Sigmoid colon (tissue), 7 donors: ENCODE measurements around the gene RACGAP1. TPM values are rescaled to one million over a fixed set of nuclear protein-coding genes. Genes with fewer than 3 reads are reported as not detected.

Source experiments
- DNase-seq: peaks from one replicate; pipeline ENCODE4 v3.0.0-alpha.2; 2019
- H3K27ac ChIP-seq, 4 donors: fragments of 200-600 bp; sonication (generic); one replicate each; pipeline ENCODE4 v1.5.1; 2016 to 2019; ENCODE audit warnings: mild to moderate bottlenecking in 1 of 4
- H3K27me3 ChIP-seq, 3 donors: fragments of 200-600 bp; sonication (generic); one replicate each; pipeline ENCODE4 v1.5.1; 2019; ENCODE audit warnings: mild to moderate bottlenecking in 1 of 3
- H3K36me3 ChIP-seq, 4 donors: fragments of 200-600 bp; sonication (generic); one replicate each; pipeline ENCODE4 v1.5.1; 2016 to 2019
- H3K4me1 ChIP-seq, 4 donors: fragments of 200-600 bp; sonication (generic); one replicate each; pipeline ENCODE4 v1.5.1; 2017 to 2019
- H3K4me3 ChIP-seq, 4 donors: fragments of 200-600 bp; sonication (generic); one replicate each; pipeline ENCODE4 v1.5.1; 2017 to 2019; ENCODE audit warnings: mild to moderate bottlenecking in 2 of 4, moderate library complexity in 1 of 4
- H3K9me3 ChIP-seq, 4 donors: fragments of 200-600 bp in 3 of 4; sonication (generic) in 3 of 4; one replicate each; pipeline versions ENCODE4 v1.5.1 to v1.6.1; 2013 to 2019
- CTCF ChIP-seq, 4 experiments: fragments of 450-650 bp in 3 of 4; fragments of 200-600 bp in 1 of 4; IDR thresholded peaks; one replicate each; pipeline ENCODE4 v1.5.1; 2016 to 2019; ENCODE audit warnings: antibody characterized with exemption in 4 of 4, mild to moderate bottlenecking in 3 of 4, moderate library complexity in 2 of 4
- EP300 ChIP-seq, 4 donors: sonication (generic); formaldehyde crosslinking; IDR thresholded peaks; one replicate each; pipeline ENCODE4 v1.6.1; 2017; ENCODE audit warnings: antibody characterized with exemption in 4 of 4
- POLR2A ChIP-seq, 2 donors: fragments of 450-650 bp; IDR thresholded peaks; one replicate each; pipeline ENCODE4 v1.6.1; 2016; ENCODE audit warnings: antibody characterized with exemption in 2 of 2, mild to moderate bottlenecking in 2 of 2, moderate library complexity in 2 of 2
- POLR2AphosphoS5 ChIP-seq, 4 donors: sonication (generic); formaldehyde crosslinking; IDR thresholded peaks; one replicate each; pipeline ENCODE4 v1.6.1; 2017; ENCODE audit warnings: antibody characterized with exemption in 4 of 4
- WGBS, 2 donors: extraction: QIAGEN DNeasy Blood & Tissue Kit; methylation state at CpG; one replicate each; pipeline ENCODE4 v1.1.7; 2013; 5-methylcytosine and 5-hydroxymethylcytosine counted together
- intact Hi-C: fragments of 100-400 bp; cut with DNase I; formaldehyde crosslinking; loops from one replicate; pipeline ENCODE4 v1.15.1; 2023
- polyA plus RNA-seq, 3 donors: library from polyadenylated mRNA; stranded (reverse); fragments of 200-250 nt; gene quantifications; one replicate each; pipeline ENCODE4 v1.2.3, GENCODE V29; 2013
- total RNA-seq, 4 donors: library from RNA; depleted of rRNA; stranded (reverse); fragments of >200 nt; gene quantifications; one replicate each; pipeline ENCODE4 v1.1.0, GENCODE V29; 2016
- donor health status: healthy with polysubstance abuse.
- donor health status: Bipolar disorder and iron deficiency.
- donor health status: healthy.

The RACGAP1 gene
- total and polyA plus RNA-seq, 7 donors: 4.8 to 42.6 (median 22.5) TPM

DNA sequence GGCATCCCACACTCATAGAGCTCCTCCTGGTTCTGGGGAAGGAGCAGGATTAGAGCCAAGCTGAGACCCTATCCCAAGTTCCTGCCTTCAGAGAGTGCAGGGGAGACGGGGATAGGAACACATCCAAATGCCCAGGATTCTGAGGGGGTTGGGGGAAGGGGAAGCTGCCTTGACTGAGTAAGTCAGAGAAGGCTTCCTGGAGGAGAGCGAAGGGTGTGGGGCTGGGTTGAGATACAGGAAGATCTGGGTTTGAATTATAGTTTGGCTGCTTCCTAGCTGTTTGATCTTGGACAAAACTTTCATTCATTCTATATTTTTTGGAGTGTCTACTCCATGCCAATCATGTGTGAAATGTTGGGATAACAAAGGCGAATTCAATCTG, 82.8 kb downstream of the RACGAP1 start:
- 87 to 89% methylated on average over 3 of the region's 3 CpGs for WGBS, 2 donors
- Histone ChIP-seq H3K4me3 (no peak overlapping the region), H3K9me3 (no peaks in the 10 kb centered on the region), H3K27me3 (no peaks in the 10 kb centered on the region), H3K27ac (no peak overlapping the region), H3K36me3 (no peaks in the 10 kb centered on the region), H3K4me1 (peaks cover 0 to 9% (median 8%) of the 10 kb centered on the region in 4 donors)
- TF ChIP-seq EP300 (IDR thresholded peaks at IDR 0.05) (no peak), POLR2A (IDR thresholded peaks at IDR 0.05) (no peak), CTCF (IDR thresholded peaks at IDR 0.05) (no peak), POLR2AphosphoS5 (IDR thresholded peaks at IDR 0.05) (no peak)
- no peak for DNase-seq
- intact Hi-C loops: no loop called here

DNA sequence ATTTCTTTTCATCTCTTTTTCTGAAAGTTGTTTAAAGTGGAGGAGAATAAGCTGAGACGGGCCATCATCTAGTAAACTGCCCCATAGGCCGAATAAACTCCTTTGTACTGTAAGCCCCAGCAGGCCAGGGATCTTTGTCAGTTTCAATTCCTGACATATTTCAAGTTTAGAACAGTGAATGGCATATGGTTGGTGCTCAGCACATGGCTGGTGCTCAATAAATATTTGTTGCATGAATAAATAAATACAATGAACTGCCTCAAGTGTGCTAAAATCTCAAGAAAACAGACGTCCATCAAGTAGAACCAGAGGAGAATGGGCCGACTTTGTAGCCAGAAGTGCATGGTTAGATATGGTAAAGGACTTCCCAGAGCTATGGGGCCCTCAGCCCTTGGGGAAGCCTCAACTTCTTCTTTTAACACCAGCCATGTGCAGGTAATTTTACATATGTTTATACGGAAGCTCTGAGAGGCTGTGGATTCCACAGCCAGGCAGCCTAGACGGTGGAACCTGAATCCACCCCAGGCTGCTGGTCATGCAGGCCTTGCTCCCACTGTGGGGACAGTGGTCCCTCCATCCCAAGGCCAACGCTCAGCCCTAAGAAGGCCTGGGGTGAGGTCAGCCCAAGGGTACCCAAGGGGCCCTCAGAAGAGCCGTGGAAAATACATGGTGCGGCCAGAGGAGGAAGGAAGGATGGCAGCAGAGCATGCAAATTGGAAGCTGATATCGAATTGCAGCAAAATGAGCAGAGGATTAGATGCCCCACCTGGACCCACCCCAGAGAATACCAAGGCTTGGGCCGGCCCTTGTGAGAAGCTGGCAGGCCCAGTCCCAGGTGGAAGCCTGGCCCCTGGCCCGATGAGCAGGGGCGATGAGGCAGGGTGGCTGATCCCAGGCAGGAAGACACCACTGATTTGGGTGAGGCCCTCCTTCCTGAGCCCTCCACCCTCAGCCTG, 83.5 kb downstream of the RACGAP1 start:
- Histone ChIP-seq H3K9me3 (no peaks in the 10 kb centered on the region), H3K36me3 (no peaks in the 10 kb centered on the region), H3K4me1 (peaks cover 0 to 9% (median 8%) of the 10 kb centered on the region in 4 donors), H3K27ac (no peak overlapping the region), H3K4me3 (no peak overlapping the region), H3K27me3 (no peaks in the 10 kb centered on the region)
- no peak for DNase-seq
- TF ChIP-seq POLR2A (IDR thresholded peaks at IDR 0.05) (no peak), POLR2AphosphoS5 (IDR thresholded peaks at IDR 0.05) (no peak), EP300 (IDR thresholded peaks at IDR 0.05) (no peak), CTCF (IDR thresholded peaks at IDR 0.05) (no peak)
- WGBS, 2 donors: 88 to 92% methylated on average over 13 of the region's 13 CpGs
- intact Hi-C loops: no loop called here

DNA sequence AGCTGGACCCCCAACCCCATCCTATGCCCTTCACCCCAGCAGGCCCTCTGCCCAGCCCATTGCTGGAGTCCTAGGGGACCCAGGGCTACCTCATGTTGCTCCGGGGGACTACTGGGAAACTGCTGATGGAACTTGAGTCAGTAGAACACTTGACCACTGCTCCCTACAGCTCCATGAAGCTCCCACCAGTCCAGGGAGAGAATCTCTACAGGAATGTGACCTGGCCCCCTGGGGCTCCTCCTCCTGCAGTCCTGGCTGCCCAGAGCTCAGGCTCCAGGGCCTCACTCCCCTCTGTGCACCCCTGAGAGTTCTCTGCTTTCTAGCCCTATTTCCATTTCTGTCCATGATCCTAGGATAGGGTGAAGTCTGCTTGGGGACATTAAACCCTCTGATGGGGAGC, 85.6 kb downstream of the RACGAP1 start:
- Histone ChIP-seq H3K27ac (no peak overlapping the region), H3K9me3 (no peaks in the 10 kb centered on the region), H3K27me3 (no peaks in the 10 kb centered on the region), H3K4me3 (no peak overlapping the region), H3K4me1 (no peaks in the 10 kb centered on the region), H3K36me3 (no peaks in the 10 kb centered on the region)
- TF ChIP-seq CTCF (IDR thresholded peaks at IDR 0.05) (no peak), POLR2A (IDR thresholded peaks at IDR 0.05) (no peak)
- no peak for DNase-seq
- 98 to 100% methylated on average over 1 of the region's 1 CpG for WGBS, 2 donors
- intact Hi-C loops: no loop called here

GRCh38 chr12:49939307-49939706, 86.0 kb downstream of the RACGAP1 start:
- DNase-seq: no peak
- H3K36me3 ChIP-seq: no peaks in the 10 kb centered on the region
- no peaks in the 10 kb centered on the region for H3K9me3 ChIP-seq
- no peaks in the 10 kb centered on the region for H3K4me1 ChIP-seq
- TF ChIP-seq EP300 (IDR thresholded peaks at IDR 0.05) (no peak), CTCF (IDR thresholded peaks at IDR 0.05) (no peak), POLR2AphosphoS5 (IDR thresholded peaks at IDR 0.05) (no peak), POLR2A (IDR thresholded peaks at IDR 0.05) (no peak)
- H3K4me3 ChIP-seq: no peak overlapping the region
- intact Hi-C loops: no loop called here
- no peak overlapping the region for H3K27ac ChIP-seq
- H3K27me3 ChIP-seq: no peaks in the 10 kb centered on the region

Other genes starting within 250 kb of the RACGAP1 start
- gene NCKAP5L, start 197.1 kb downstream of the RACGAP1 start, total RNA-seq: 10 to 100 TPM in 3 of 4 donors, 1 to 10 TPM in 1; 10.0 to 23.3 (median 12.6) TPM
- 1 to 10 TPM in 2 of 3 donors, under 1 TPM in 1; 0.92 to 5.8 (median 2.4) TPM for gene NCKAP5L, start 197.1 kb downstream of the RACGAP1 start, polyA plus RNA-seq
- 1 to 10 TPM; 2.7 to 5.4 (median 3.9) TPM for gene BCDIN3D, start 182.4 kb downstream of the RACGAP1 start, total RNA-seq
- gene BCDIN3D, start 182.4 kb downstream of the RACGAP1 start, polyA plus RNA-seq: 1 to 10 TPM; 1.8 to 3.7 (median 2.1) TPM
- gene FAIM2, start 121.6 kb downstream of the RACGAP1 start, total RNA-seq: 10 to 100 TPM in 1 of 4 donors, 1 to 10 TPM in 3; 5.8 to 12.8 (median 7.5) TPM
- gene FAIM2, start 121.6 kb downstream of the RACGAP1 start, polyA plus RNA-seq: 1 to 10 TPM in 2 of 3 donors, not detected in 1; 1.2 to 5.6 TPM
- gene AQP2, start 74.8 kb downstream of the RACGAP1 start, total RNA-seq: not detected
- not detected for gene AQP2, start 74.8 kb downstream of the RACGAP1 start, polyA plus RNA-seq
- gene AQP5, start 63.6 kb downstream of the RACGAP1 start, total RNA-seq: not detected
- under 1 TPM in 1 of 3 donors, not detected in 2; 0.09 TPM for gene AQP5, start 63.6 kb downstream of the RACGAP1 start, polyA plus RNA-seq
- under 1 TPM; 0.14 to 0.83 (median 0.60) TPM for gene AQP6, start 52.5 kb downstream of the RACGAP1 start, total RNA-seq
- under 1 TPM in 1 of 3 donors, not detected in 2; 0.12 TPM for gene AQP6, start 52.5 kb downstream of the RACGAP1 start, polyA plus RNA-seq
- gene ASIC1, start 32.1 kb upstream of the RACGAP1 start, total RNA-seq: 1 to 10 TPM; 3.5 to 6.9 (median 5.2) TPM
- gene ASIC1, start 32.1 kb upstream of the RACGAP1 start, polyA plus RNA-seq: 1 to 10 TPM in 2 of 3 donors, not detected in 1; 1.3 to 1.6 TPM
- 10 to 100 TPM; 22.4 to 64.8 (median 39.2) TPM for gene SMARCD1, start 59.8 kb upstream of the RACGAP1 start, total RNA-seq
- 10 to 100 TPM; 16.0 to 26.4 (median 24.1) TPM for gene SMARCD1, start 59.8 kb upstream of the RACGAP1 start, polyA plus RNA-seq
- 10 to 100 TPM in 1 of 4 donors, 1 to 10 TPM in 1, under 1 TPM in 2; 0.55 to 59.6 (median 1.5) TPM for gene GPD1, start 78.5 kb upstream of the RACGAP1 start, total RNA-seq
- gene GPD1, start 78.5 kb upstream of the RACGAP1 start, polyA plus RNA-seq: 10 to 100 TPM in 1 of 3 donors, 1 to 10 TPM in 2; 3.0 to 19.8 (median 3.6) TPM
- 100 to 1,000 TPM in 1 of 4 donors, 10 to 100 TPM in 3; 87.8 to 179 (median 93.8) TPM for gene COX14, start 86.7 kb upstream of the RACGAP1 start, total RNA-seq
- gene COX14, start 86.7 kb upstream of the RACGAP1 start, polyA plus RNA-seq: 100 to 1,000 TPM; 124 to 266 (median 187) TPM
- 10 to 100 TPM; 21.7 to 29.1 (median 23.3) TPM for gene CERS5, start 141.9 kb upstream of the RACGAP1 start, total RNA-seq
- 10 to 100 TPM in 1 of 3 donors, 1 to 10 TPM in 2; 4.8 to 25.9 (median 5.3) TPM for gene CERS5, start 141.9 kb upstream of the RACGAP1 start, polyA plus RNA-seq